ENCODE data around the gene ELANE.
"Not testable (repeated sequence)": the region's sequence is repeated elsewhere in the genome, so short reads cannot be mapped to it uniquely, and the experiment has no call there.

The ELANE gene

GRCh38 chr19:862581-863314 is 10.6 kb downstream of the ELANE start:
- DNase-seq (ENCODE audit: low read depth in 3 of 3), result peak; percentile 45 to 78 (median 53)

GRCh38 chr19:863315-863620 is 11.2 kb downstream of the ELANE start:
- DNase-seq (ENCODE audit: low read depth in 3 of 3), result no peak

- DNase-seq (ENCODE audit: low read depth in 3 of 3), result no peak
Observed at GRCh38 chr19:866769-867300, 14.7 kb downstream of the ELANE start.

- DNase-seq (ENCODE audit: low read depth in 3 of 3), result no peak
Observed at GRCh38 chr19:867301-867793, 15.2 kb downstream of the ELANE start.

- no peak for DNase-seq (ENCODE audit: low read depth in 3 of 3)
Observed at GRCh38 chr19:867855-868457, 15.9 kb downstream of the ELANE start.

GRCh38 chr19:868458-869244 is 16.5 kb downstream of the ELANE start:
- no peak for DNase-seq (ENCODE audit: low read depth in 3 of 3)

- no peak for DNase-seq (ENCODE audit: low read depth in 3 of 3)
Observed at GRCh38 chr19:869245-870177, 17.4 kb downstream of the ELANE start.

- no peak for DNase-seq (ENCODE audit: low read depth in 3 of 3)
Observed at GRCh38 chr19:870314-870713, 18.2 kb downstream of the ELANE start.

- no peak for DNase-seq (ENCODE audit: low read depth in 3 of 3)
Observed at GRCh38 chr19:870963-871401, 18.9 kb downstream of the ELANE start.

- DNase-seq (ENCODE audit: low read depth in 3 of 3), result no peak
Observed at GRCh38 chr19:871446-872265, 19.6 kb downstream of the ELANE start.

- peak; percentile 51 to 79 (median 56) for DNase-seq (ENCODE audit: low read depth in 3 of 3)
Observed at GRCh38 chr19:872266-872951, 20.3 kb downstream of the ELANE start.

- DNase-seq (ENCODE audit: low read depth in 3 of 3), result peak in 2 of 3 experiments; percentile 43 to 64
Observed at GRCh38 chr19:873084-873483, 21.0 kb downstream of the ELANE start.

- DNase-seq (ENCODE audit: low read depth in 3 of 3), result no peak
Observed at GRCh38 chr19:873561-874041, 21.5 kb downstream of the ELANE start.

- DNase-seq (ENCODE audit: low read depth in 3 of 3), result no peak
Observed at GRCh38 chr19:875265-875879, 23.3 kb downstream of the ELANE start.

- no peak for DNase-seq (ENCODE audit: low read depth in 3 of 3)
Observed at GRCh38 chr19:876089-876488, 24.0 kb downstream of the ELANE start.

- no peak for DNase-seq (ENCODE audit: low read depth in 3 of 3)
Observed at GRCh38 chr19:876780-877314, 24.7 kb downstream of the ELANE start.

GRCh38 chr19:877992-878660 is 26.0 kb downstream of the ELANE start:
- DNase-seq (ENCODE audit: low read depth in 3 of 3), result not testable (repeated sequence)

Data from stimulated activated CD4-positive, alpha-beta T cell treated with anti-CD3 and anti-CD28 coated beads, TNF-alpha, amount 100 ng/mL, for 24 hours (primary cell).